HG03354 (cell line): Measurements from ENCODE around the gene IPPK.

Experiments used
- ATAC-seq: cut with Tn5 transposase; IDR thresholded peaks from one replicate; pipeline ENCODE4 v1.9.1; 2021; ENCODE audit warnings: mild to moderate bottlenecking; ENCODE audit not compliant: unreplicated experiment, poor library complexity, severe bottlenecking

Gene IPPK

GRCh38 chr9:92659601-92660000 lies 10.3 kb downstream of the IPPK start:
- ATAC-seq = no peak

- ATAC-seq = no peak
Observed at GRCh38 chr9:92658611-92659010, 11.3 kb downstream of the IPPK start.

GRCh38 chr9:92658176-92658575 lies 11.8 kb downstream of the IPPK start:
- ATAC-seq = no peak

- no peak for ATAC-seq
Observed at GRCh38 chr9:92657296-92658094, 12.4 kb downstream of the IPPK start.

GRCh38 chr9:92656537-92656925 lies 13.4 kb downstream of the IPPK start:
- ATAC-seq = no peak

- ATAC-seq = no peak
Observed at GRCh38 chr9:92655896-92656536, 13.9 kb downstream of the IPPK start.

- no peak for ATAC-seq
Observed at GRCh38 chr9:92655366-92655765, 14.6 kb downstream of the IPPK start.

GRCh38 chr9:92654481-92655301 lies 15.2 kb downstream of the IPPK start:
- ATAC-seq = no peak

- no peak for ATAC-seq
Observed at GRCh38 chr9:92652461-92652860, 17.5 kb downstream of the IPPK start.

GRCh38 chr9:92650839-92651621 lies 18.9 kb downstream of the IPPK start:
- ATAC-seq = no peak

- ATAC-seq = no peak
Observed at GRCh38 chr9:92650296-92650695, 19.6 kb downstream of the IPPK start.

- no peak for ATAC-seq
Observed at GRCh38 chr9:92649007-92649406, 20.9 kb downstream of the IPPK start.

- no peak for ATAC-seq
Observed at GRCh38 chr9:92648474-92648971, 21.4 kb downstream of the IPPK start.

GRCh38 chr9:92647671-92648473 lies 22.1 kb downstream of the IPPK start:
- ATAC-seq = no peak

- ATAC-seq = no peak
Observed at GRCh38 chr9:92645041-92645440, 24.9 kb downstream of the IPPK start.

GRCh38 chr9:92644278-92644677 lies 25.7 kb downstream of the IPPK start:
- ATAC-seq = no peak

- no peak for ATAC-seq
Observed at GRCh38 chr9:92642564-92642963, 27.4 kb downstream of the IPPK start.

- no peak for ATAC-seq
Observed at GRCh38 chr9:92642041-92642451, 27.9 kb downstream of the IPPK start.
